Endodermal cell (in vitro differentiated cells): ENCODE data around the gene FAM107B. TPM values are rescaled to one million over a fixed set of nuclear protein-coding genes. Genes with fewer than 3 reads are reported as not detected.

Experiments
- DNase-seq: peaks from one replicate; pipeline ENCODE4 v3.0.0-alpha.2; 2017
- H3K27ac ChIP-seq: 2 replicates; pipeline ENCODE4 v1.5.1; 2013; ENCODE audit warnings: mild to moderate bottlenecking, low read depth, low read length, moderate library complexity
- H3K27me3 ChIP-seq: 2 replicates; pipeline ENCODE4 v1.6.1; 2013; ENCODE audit warnings: mild to moderate bottlenecking, low read length, moderate library complexity; ENCODE audit not compliant: insufficient read depth, control insufficient read depth, poor library complexity, severe bottlenecking
- H3K36me3 ChIP-seq: 2 replicates; pipeline ENCODE4 v1.7.0; 2013; ENCODE audit warnings: mild to moderate bottlenecking, low read length, moderate library complexity; ENCODE audit not compliant: control insufficient read depth, insufficient read depth
- H3K4me1 ChIP-seq: one replicate; pipeline ENCODE4 v1.7.0; 2013; ENCODE audit warnings: low read length; ENCODE audit not compliant: control insufficient read depth, insufficient read depth
- H3K4me3 ChIP-seq: 2 replicates; pipeline ENCODE4 v1.5.1; 2013; ENCODE audit warnings: mild to moderate bottlenecking, low read length, moderate library complexity
- H3K9ac ChIP-seq: 2 replicates; pipeline ENCODE4 v1.6.1; 2013; ENCODE audit warnings: mild to moderate bottlenecking, low read length, moderate library complexity; ENCODE audit not compliant: poor library complexity, severe bottlenecking; ENCODE audit errors: extremely low read depth
- H3K9me3 ChIP-seq: 2 replicates; pipeline ENCODE4 v1.6.1; 2013; ENCODE audit warnings: mild to moderate bottlenecking, low read length, moderate library complexity; ENCODE audit not compliant: control insufficient read depth
- H3K27ac Mint-ChIP-seq: 2 replicates; pipeline ENCODE4 v1.8.0; 2020; ENCODE audit warnings: mixed read lengths
- H3K27me3 Mint-ChIP-seq: 2 replicates; pipeline ENCODE4 v1.8.0; 2021; ENCODE audit warnings: mild to moderate bottlenecking, mixed read lengths; ENCODE audit not compliant: insufficient read depth
- H3K36me3 Mint-ChIP-seq: 2 replicates; pipeline ENCODE4 v1.8.0; 2020; ENCODE audit warnings: low read depth, mixed read lengths
- H3K4me1 Mint-ChIP-seq: 2 replicates; pipeline ENCODE4 v1.8.0; 2020; ENCODE audit warnings: mixed read lengths
- H3K4me3 Mint-ChIP-seq: 2 replicates; pipeline ENCODE4 v1.8.0; 2020; ENCODE audit warnings: mild to moderate bottlenecking, moderate library complexity, mixed read lengths
- H3K9me3 Mint-ChIP-seq: 2 replicates; pipeline ENCODE4 v1.8.0; 2020; ENCODE audit warnings: mild to moderate bottlenecking, mixed read lengths
- WGBS, 2 experiments: methylation state at CpG; one replicate each; pipeline versions ENCODE4 v1.1.5 to v1.1.7; 2013; ENCODE audit warnings: missing lambda C conversion rate in 2 of 2, mixed read lengths in 1 of 2; ENCODE audit not compliant: insufficient coverage in 1 of 2, insufficient read length in 1 of 2; 5-methylcytosine and 5-hydroxymethylcytosine counted together
- total RNA-seq, 2 donors: library from RNA; stranded (reverse); fragmentation: NEBNext Ultra II Directional in 1 of 2; extraction: Animal tissue kit (Norgen Biotek cat#: 25700) in 1 of 2; gene quantifications; 2 replicates in 1 of 2; 3 replicates in 1 of 2; pipeline ENCODE4 v1.2.1, GENCODE V29; 2021
- TF ChIP-seq, protein P1 (sequence below): fragments of 200-600 bp; sonication (generic); conservative IDR thresholded peaks from 2 replicates; pipeline ENCODE4 v1.5.0; 2021; ENCODE audit warnings: antibody characterized with exemption, mild to moderate bottlenecking

The FAM107B gene
- total RNA-seq, 2 donors from 2014 or later = 16.0 to 24.0 TPM

DNA sequence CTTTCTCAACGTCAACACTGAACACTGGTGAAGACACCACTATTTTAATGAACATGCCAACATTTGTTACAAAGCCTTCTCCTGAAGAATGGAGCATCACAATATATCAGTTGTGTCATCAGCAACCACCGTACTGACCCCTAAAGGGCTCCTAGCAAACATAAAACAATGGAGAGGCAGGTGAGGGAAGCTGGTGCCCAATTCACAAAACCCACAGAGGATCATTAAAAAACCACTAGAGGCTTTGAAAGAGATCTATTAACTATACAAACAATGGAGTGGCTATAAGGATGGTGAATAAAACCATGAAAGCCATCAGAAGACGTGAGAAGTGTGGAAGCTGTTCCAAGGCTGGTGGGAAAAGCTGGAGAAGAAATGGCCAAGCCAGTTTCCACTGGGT lies 150.8 kb downstream of the FAM107B start:
- Mint-ChIP-seq H3K27me3 (no peaks in the 10 kb centered on the region), H3K9me3 (no peaks in the 10 kb centered on the region), H3K27ac (no peak overlapping the region), H3K36me3 (no peaks in the 10 kb centered on the region), H3K4me1 (peaks cover 9% of the 10 kb centered on the region), H3K4me3 (no peak overlapping the region)
- Histone ChIP-seq H3K27ac (no peak overlapping the region), H3K27me3 (no peaks in the 10 kb centered on the region), H3K36me3 (no peaks in the 10 kb centered on the region), H3K4me3 (no peak overlapping the region), H3K9ac (no peak overlapping the region), H3K9me3 (no peaks in the 10 kb centered on the region), H3K4me1 (peaks cover 4% of the 10 kb centered on the region)
- TF ChIP-seq, protein P1, sequence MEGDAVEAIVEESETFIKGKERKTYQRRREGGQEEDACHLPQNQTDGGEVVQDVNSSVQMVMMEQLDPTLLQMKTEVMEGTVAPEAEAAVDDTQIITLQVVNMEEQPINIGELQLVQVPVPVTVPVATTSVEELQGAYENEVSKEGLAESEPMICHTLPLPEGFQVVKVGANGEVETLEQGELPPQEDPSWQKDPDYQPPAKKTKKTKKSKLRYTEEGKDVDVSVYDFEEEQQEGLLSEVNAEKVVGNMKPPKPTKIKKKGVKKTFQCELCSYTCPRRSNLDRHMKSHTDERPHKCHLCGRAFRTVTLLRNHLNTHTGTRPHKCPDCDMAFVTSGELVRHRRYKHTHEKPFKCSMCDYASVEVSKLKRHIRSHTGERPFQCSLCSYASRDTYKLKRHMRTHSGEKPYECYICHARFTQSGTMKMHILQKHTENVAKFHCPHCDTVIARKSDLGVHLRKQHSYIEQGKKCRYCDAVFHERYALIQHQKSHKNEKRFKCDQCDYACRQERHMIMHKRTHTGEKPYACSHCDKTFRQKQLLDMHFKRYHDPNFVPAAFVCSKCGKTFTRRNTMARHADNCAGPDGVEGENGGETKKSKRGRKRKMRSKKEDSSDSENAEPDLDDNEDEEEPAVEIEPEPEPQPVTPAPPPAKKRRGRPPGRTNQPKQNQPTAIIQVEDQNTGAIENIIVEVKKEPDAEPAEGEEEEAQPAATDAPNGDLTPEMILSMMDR = no peak
- 64 to 94% methylated on average over 3 of the region's 3 CpGs for WGBS, 2 experiments
- DNase-seq = no peak

DNA sequence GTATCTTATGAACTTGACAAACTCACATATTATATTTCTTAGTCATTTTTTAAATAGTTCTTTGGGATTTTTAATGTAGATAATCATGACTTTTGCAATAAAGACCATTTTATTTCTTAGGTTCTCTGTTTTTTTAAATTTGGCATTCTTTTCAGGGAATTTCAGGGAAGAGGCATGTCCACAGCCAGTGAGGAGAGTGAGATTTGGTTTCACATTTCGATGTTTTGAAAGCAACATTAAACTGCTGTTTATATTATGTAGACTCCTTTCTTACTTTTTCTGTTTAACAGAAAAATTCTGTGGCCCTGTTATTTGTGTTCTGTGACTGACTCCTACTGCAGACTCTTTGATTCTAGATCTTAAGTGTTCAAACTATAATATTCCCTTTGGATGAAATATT lies 153.7 kb downstream of the FAM107B start:
- DNase-seq = no peak

DNA sequence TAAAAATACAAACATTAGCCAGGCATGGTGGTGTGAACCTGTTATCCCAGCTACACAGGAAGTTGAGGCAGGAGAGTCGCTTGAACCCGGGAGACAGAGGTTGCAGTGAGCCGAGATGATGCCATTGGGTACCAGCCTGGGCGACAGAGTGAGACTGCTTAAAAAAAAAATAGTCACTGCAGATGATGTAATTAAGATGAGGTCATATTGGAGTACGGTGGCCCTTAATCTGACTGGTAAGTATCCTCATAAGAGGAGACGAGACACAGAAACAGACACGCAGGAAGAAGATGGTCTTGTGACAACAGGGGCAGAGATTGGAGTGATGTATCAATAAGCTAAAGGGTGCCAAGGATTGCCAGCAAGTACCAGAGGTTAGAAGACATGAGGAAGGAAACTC lies 156.0 kb downstream of the FAM107B start:
- H3K4me3 Mint-ChIP-seq = no peak overlapping the region
- no peaks in the 10 kb centered on the region for H3K27me3 ChIP-seq
- no peaks in the 10 kb centered on the region for H3K9me3 Mint-ChIP-seq
- no peak overlapping the region for H3K27ac ChIP-seq
- H3K36me3 Mint-ChIP-seq = no peaks in the 10 kb centered on the region
- H3K4me1 ChIP-seq = no peaks in the 10 kb centered on the region
- no peak overlapping the region for H3K4me3 ChIP-seq
- no peaks in the 10 kb centered on the region for H3K9me3 ChIP-seq
- DNase-seq = no peak
- H3K4me1 Mint-ChIP-seq = peaks cover 10% of the 10 kb centered on the region
- H3K27ac Mint-ChIP-seq = no peak overlapping the region
- WGBS, 2 experiments = 94 to 97% methylated on average over 6 of the region's 7 CpGs
- no peaks in the 10 kb centered on the region for H3K27me3 Mint-ChIP-seq
- TF ChIP-seq, protein P1 = no peak
- H3K9ac ChIP-seq = no peak overlapping the region
- H3K36me3 ChIP-seq = no peaks in the 10 kb centered on the region

More for the DNA sequence above, 153.7 kb downstream of the FAM107B start:
- no peak overlapping the region for H3K27ac ChIP-seq
- H3K27ac Mint-ChIP-seq = no peak overlapping the region
- 83% methylated on average over 1 of the region's 1 CpG; no CpG with 5 or more reads in 1 of the 2 experiments for WGBS, 2 experiments
- TF ChIP-seq, protein P1 = no peak
- H3K27me3 ChIP-seq = no peaks in the 10 kb centered on the region
- no peaks in the 10 kb centered on the region for H3K9me3 ChIP-seq
- H3K4me3 Mint-ChIP-seq = no peak overlapping the region
- no peak overlapping the region for H3K9ac ChIP-seq
- no peaks in the 10 kb centered on the region for H3K27me3 Mint-ChIP-seq
- H3K4me1 ChIP-seq = peaks cover 4% of the 10 kb centered on the region
- no peak overlapping the region for H3K4me3 ChIP-seq
- no peaks in the 10 kb centered on the region for H3K9me3 Mint-ChIP-seq
- H3K36me3 Mint-ChIP-seq = no peaks in the 10 kb centered on the region
- H3K4me1 Mint-ChIP-seq = peaks cover 18% of the 10 kb centered on the region
- no peaks in the 10 kb centered on the region for H3K36me3 ChIP-seq
